ENCODE results near the gene SUN2. TPM values are rescaled to one million over a fixed set of nuclear protein-coding genes. Genes with fewer than 3 reads are reported as not detected.

SUN2 gene
- total and polyA plus RNA-seq, 2 of the 8 experiments (the other 6 are each of a cell fraction or from before 2014, with no cell fraction given): 5.1 to 10.5 TPM

GRCh38 chr22:38753948-38754750 is 1.6 kb downstream of the SUN2 start (continued):
- TF ChIP-seq YY1 (IDR thresholded peaks at IDR 0.05; ENCODE audit: low read depth, low read length) (no peak), KDM4A (IDR thresholded peaks at IDR 0.05; ENCODE audit: low read depth, low read length, severe bottlenecking) (peak; percentile 39), POLR2A (IDR thresholded peaks at IDR 0.05; ENCODE audit: control extremely low read depth in 1 of 2, low read depth in 2 of 2, low read length in 2 of 2) (no peak), RFX5 (IDR thresholded peaks at IDR 0.05; ENCODE audit: borderline replicate concordance, low read depth, low read length) (no peak), NRF1 (IDR thresholded peaks at IDR 0.05; ENCODE audit: low read depth, low read length) (no peak), CHD7 (IDR thresholded peaks at IDR 0.05; ENCODE audit: insufficient replicate concordance, low read length) (no peak), CTBP2 (IDR thresholded peaks at IDR 0.05; ENCODE audit: borderline replicate concordance, insufficient read depth, insufficient read length, low read length) (no peak), SP1 (IDR thresholded peaks at IDR 0.05; ENCODE audit: low read depth, low read length) (no peak)
